GM10266 (cell line): ENCODE measurements around the gene PRPS1.

Experiments
- DNase-seq: peaks from one replicate; pipeline ENCODE4 v3.0.0; 2012; ENCODE audit errors: extremely low spot score
- CTCF ChIP-seq: IDR thresholded peaks from 2 replicates; pipeline ENCODE4 v1.5.1; 2012; ENCODE audit warnings: mild to moderate bottlenecking, low read depth; ENCODE audit not compliant: control insufficient read depth, insufficient read depth; ENCODE audit errors: missing control alignments

PRPS1 gene

GRCh38 chrX:107675365-107675654 is 47.0 kb downstream of the PRPS1 start:
- DNase-seq: no peak
- no peak for TF ChIP-seq CTCF

DNA sequence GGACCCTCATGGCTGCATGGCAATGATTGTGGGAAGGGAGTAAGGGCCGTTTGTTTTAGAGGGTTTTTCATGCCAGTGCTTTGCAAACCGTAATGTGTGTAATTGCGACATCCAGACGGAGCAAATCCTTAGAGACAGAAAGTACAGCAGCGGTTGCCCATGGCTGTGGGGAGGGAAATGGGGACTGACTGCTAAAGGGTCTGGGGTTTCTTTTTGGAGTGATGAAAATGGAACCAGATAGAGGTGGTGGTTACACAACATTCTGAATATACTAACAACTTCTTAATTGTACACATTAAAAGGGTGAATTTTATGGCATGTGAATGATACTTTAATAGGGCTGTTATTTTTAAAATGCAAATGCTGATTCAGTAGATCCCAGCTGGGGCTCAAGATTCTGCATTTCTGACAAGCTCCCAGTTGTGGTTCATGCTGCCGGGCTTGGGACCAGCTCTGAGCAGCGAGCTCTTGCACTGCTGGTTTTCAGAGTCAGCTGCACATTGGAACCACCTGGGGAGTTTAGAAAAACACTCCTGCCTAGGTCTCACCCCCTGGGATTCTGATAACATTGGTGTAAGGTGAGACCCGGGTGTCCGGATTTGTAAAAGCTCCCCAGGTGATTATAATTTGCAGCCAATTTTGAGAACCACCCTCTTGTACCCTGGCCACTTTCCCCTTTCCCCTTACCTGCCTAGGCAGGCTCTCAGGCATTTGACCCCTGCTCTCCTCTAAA is 47.7 kb downstream of the PRPS1 start:
- DNase-seq: no peak

DNA sequence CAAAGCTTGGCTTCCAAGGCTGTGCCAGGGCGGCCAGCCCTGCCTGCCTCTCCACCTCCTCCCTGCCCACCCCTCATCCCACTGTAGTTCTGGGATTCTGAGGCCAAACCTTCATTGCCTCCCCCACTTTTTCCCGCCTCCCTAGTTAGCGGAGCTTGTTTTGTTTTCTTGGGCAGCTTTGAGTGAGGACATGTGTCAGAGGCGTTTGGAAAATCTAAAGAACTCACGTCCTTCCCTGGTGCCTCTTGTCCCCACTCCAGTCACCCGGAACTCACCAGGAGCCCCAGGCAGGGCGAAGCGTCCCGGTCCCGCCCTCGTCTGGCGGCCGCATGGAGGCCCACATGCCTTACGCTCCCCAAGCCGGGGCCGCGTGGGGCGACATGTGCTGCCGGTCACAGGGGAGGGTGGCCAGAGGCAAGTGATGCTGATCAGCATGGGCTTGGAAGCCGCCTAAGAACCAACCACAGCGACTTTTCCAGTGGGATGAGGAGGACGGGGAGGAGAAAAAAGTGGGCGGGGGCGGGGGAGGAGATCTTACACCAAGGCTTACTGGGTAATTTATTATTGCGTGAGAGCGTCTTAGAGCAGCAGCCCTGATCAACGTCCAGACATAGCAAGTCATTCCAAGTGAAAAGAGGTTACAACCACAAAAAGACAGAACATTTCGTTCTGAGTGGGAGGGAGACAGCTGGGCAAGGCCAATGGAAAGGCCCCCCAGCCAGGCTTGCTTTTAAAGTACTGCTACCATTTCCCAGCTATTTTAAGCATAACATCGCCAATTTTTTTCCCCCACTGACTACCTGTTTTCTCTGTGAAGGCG is 48.5 kb downstream of the PRPS1 start:
- no peak for DNase-seq
- TF ChIP-seq CTCF: no peak

More for the DNA sequence above, 47.7 kb downstream of the PRPS1 start:
- no peak for TF ChIP-seq CTCF

DNA sequence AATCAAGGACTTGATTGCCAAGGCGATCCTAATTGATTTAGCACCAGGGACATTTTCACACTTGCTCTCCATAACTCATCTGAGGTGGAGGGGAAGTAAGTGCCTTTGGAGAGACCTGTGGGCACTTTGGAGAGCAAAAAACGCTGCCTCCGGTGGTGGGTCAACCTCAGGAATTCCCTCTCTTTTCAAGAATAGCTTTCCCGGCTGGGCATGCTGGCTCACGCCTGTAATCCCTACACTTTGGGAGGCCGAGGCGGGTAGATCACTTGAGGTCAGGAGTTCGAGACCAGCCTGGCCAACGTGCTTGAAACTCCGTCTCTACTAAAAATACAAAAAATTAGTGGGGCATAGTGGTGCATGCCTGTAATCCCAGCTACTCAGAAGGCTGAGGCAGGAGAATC is 49.2 kb downstream of the PRPS1 start:
- no peak for DNase-seq
- TF ChIP-seq CTCF: no peak

GRCh38 chrX:107677909-107678308 is 49.6 kb downstream of the PRPS1 start:
- no peak for DNase-seq
- TF ChIP-seq CTCF: no peak

- no peak for DNase-seq
Measured at GRCh38 chrX:107678957-107679740, 50.8 kb downstream of the PRPS1 start.

More at GRCh38 chrX:107678957-107679740, 50.8 kb downstream of the PRPS1 start:
- TF ChIP-seq CTCF: no peak
